ENCODE results near the gene ZNF622. TPM values are rescaled to one million over a fixed set of nuclear protein-coding genes. Genes with fewer than 3 reads are reported as not detected.

Gene ZNF622
- total and polyA plus RNA-seq, 2 donors (not counting 3 experiments of a cell fraction or from before 2014, with no cell fraction given): 10.0 to 26.6 TPM

DNA sequence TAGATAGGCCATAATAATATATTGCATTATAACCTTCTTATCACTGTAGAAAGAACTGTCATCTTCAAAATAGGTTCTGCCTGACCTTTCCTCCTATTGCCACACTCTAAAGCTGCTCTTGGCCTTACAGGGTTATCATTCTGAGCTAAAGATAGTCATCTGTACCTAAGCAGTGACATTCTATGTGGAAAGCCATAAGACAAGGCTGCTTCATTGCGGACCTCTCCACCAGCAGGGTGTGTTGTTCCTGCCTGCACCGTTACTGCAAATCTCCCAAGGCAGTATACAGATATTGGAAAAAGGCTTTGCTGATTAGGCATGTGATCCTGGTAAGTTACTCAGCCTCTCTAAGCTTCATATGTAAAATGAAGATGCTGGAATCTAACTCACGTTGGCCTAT is 8.1 kb downstream of the ZNF622 start:
- Histone ChIP-seq H3K9me1 (replicated peaks; ENCODE audit: control insufficient read depth, extremely low read depth, insufficient read depth, low read length) (no peaks in the 10 kb centered on the region), H3K9ac (replicated peaks; ENCODE audit: extremely low read depth, insufficient read depth, low read length) (no peak overlapping the region), H3K4me1 (ENCODE audit: control insufficient read depth, extremely low read depth, insufficient read depth, low read length) (peaks cover 12% of the 10 kb centered on the region), H2AFZ (ENCODE audit: low read depth, low read length) (no peak overlapping the region), H3K4me2 (ENCODE audit: insufficient read depth, low read length) (no peak overlapping the region), H3K4me3 (replicated peaks in 1 of 3; ENCODE audit: insufficient read depth in 1 of 3, low read depth in 1 of 3, low read length in 3 of 3) (no peak overlapping the region), H4K20me1 (replicated peaks; ENCODE audit: control insufficient read depth, extremely low read depth, insufficient read depth, low read length) (no peaks in the 10 kb centered on the region), H3K27ac (ENCODE audit: insufficient read depth, low read depth, low read length) (no peak overlapping the region), H3K9me3 (replicated peaks; ENCODE audit: control insufficient read depth, insufficient read depth, low read length) (no peaks in the 10 kb centered on the region), H3K79me2 (ENCODE audit: control insufficient read depth, insufficient read depth, low read length) (peaks cover 41% of the 10 kb centered on the region), H3K36me3 (ENCODE audit: control insufficient read depth in 2 of 2, extremely low read depth in 1 of 2, insufficient read depth in 2 of 2, low read length in 2 of 2) (peaks cover 6 to 25% of the 10 kb centered on the region in 2 experiments), H3K27me3 (ENCODE audit: control insufficient read depth in 2 of 2, insufficient read depth in 2 of 2, low read length in 2 of 2) (no peaks in the 10 kb centered on the region)
- ChIA-PET CTCF (interaction anchor here (0.6 to 6.7 kb wide), 9 partner anchors 10 to 1352 kb away, joined by 3 to 178 read pairs (median 12); no protein-coding TSS in a partner anchor), POLR2A (no interaction called here)
- no TSS peak for BruUV-seq (replicated peaks)
- TF ChIP-seq, protein P1, sequence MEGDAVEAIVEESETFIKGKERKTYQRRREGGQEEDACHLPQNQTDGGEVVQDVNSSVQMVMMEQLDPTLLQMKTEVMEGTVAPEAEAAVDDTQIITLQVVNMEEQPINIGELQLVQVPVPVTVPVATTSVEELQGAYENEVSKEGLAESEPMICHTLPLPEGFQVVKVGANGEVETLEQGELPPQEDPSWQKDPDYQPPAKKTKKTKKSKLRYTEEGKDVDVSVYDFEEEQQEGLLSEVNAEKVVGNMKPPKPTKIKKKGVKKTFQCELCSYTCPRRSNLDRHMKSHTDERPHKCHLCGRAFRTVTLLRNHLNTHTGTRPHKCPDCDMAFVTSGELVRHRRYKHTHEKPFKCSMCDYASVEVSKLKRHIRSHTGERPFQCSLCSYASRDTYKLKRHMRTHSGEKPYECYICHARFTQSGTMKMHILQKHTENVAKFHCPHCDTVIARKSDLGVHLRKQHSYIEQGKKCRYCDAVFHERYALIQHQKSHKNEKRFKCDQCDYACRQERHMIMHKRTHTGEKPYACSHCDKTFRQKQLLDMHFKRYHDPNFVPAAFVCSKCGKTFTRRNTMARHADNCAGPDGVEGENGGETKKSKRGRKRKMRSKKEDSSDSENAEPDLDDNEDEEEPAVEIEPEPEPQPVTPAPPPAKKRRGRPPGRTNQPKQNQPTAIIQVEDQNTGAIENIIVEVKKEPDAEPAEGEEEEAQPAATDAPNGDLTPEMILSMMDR (IDR thresholded peaks at IDR 0.05; ENCODE audit: extremely low read depth in 1 of 2, insufficient read depth in 1 of 2, low read depth in 1 of 2, low read length in 2 of 2): no peak
- TF ChIP-seq JUN (IDR thresholded peaks at IDR 0.05; ENCODE audit: borderline replicate concordance, insufficient read depth, insufficient read length, low read depth) (no peak), POLR2A (IDR thresholded peaks at IDR 0.05; ENCODE audit: low read depth, low read length) (no peak), GATA2 (IDR thresholded peaks at IDR 0.05; ENCODE audit: insufficient read depth, insufficient read length, low read depth, low read length) (no peak), POLR2AphosphoS5 (IDR thresholded peaks at IDR 0.05; ENCODE audit: insufficient read depth, low read depth, low read length) (no peak)
- TF ChIP-seq, protein P2, sequence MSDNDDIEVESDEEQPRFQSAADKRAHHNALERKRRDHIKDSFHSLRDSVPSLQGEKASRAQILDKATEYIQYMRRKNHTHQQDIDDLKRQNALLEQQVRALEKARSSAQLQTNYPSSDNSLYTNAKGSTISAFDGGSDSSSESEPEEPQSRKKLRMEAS (IDR thresholded peaks at IDR 0.05; ENCODE audit: insufficient read depth, insufficient read length): no peak
- intact Hi-C loops (cut with micrococcal nuclease) (loop anchor here (1.0 kb wide), 1 partner anchor 746 kb away; no protein-coding TSS in a partner anchor), dilution Hi-C loops (cut with MboI; ENCODE audit: extremely low pct_ligation_motif_present, low sequenced_read_pairs) (no loop called here)
- DNase-seq (ENCODE audit: low read depth, low spot score) (peak; percentile 3), FAIRE-seq (no peak)
